K562 (cell line): ENCODE data around the gene BCKDK. TPM values are rescaled to one million over a fixed set of nuclear protein-coding genes. Genes with fewer than 3 reads are reported as not detected.

Experiments used
- ATAC-seq: fragments of 200-7000 bp; cut with Tn5 transposase; 3 replicates; pipeline ENCODE4 v1.9.1; 2020; ENCODE audit warnings: moderate library complexity
- BruUV-seq: library from RNA; stranded (reverse); fragments of 400-500 nt; replicated peaks from 2 replicates; lab custom pipeline; 2021; lab: Mats Ljungman, UMichigan
- CTCF ChIA-PET: fragments of 300-600 bp; formaldehyde crosslinking; extraction: SDS; loops from one replicate; lab custom pipeline; 2021; ENCODE audit warnings: low intra/inter-chr PET ratio; lab: Yijun Ruan, JAX
- POLR2A ChIA-PET: fragments of 300-600, 350-650 bp; sonication (Branson Sonifier 250); formaldehyde crosslinking; extraction: SDS; loops from one replicate; lab custom pipeline; 2021; ENCODE audit warnings: antibody characterized with exemption, inconsistent platforms; lab: Yijun Ruan, JAX
- DNase-seq, 4 experiments: peaks; one replicate each; pipeline versions ENCODE4 v3.0.0 to v3.0.0-alpha.2; 2011 to 2018; ENCODE audit warnings: low spot score in 3 of 4, mixed read lengths in 3 of 4; ENCODE audit errors: extremely low read depth in 1 of 4
- FAIRE-seq: peaks from 2 replicates; lab custom pipeline; 2011; peaks lifted over from hg19 to GRCh38; lab: Jason Lieb, UNC
- H2AFZ ChIP-seq: 2 replicates; pipeline ENCODE4 v1.6.0; 2011; ENCODE audit warnings: low read depth, low read length, control low read depth, inconsistent platforms
- H3K27ac ChIP-seq: fragments of 200-600 bp; 3 replicates; pipeline ENCODE4 v1.8.0; 2011; ENCODE audit warnings: low read depth, mild to moderate bottlenecking, control low read depth, inconsistent platforms, low read length, moderate library complexity, mixed read lengths; ENCODE audit errors: extremely low read depth
- H3K27me3 ChIP-seq, 2 experiments: fragments of 300-600 bp in 1 of 2; 2 replicates in 1 of 2; 3 replicates in 1 of 2; pipeline versions ENCODE4 v1.6.0 to v1.8.0; 2011; ENCODE audit warnings: inconsistent platforms in 2 of 2, low read length in 2 of 2, mild to moderate bottlenecking in 1 of 2, mixed read lengths in 1 of 2, moderate library complexity in 1 of 2; ENCODE audit not compliant: control insufficient read depth in 2 of 2, insufficient read depth in 2 of 2
- H3K36me3 ChIP-seq: fragments of 300-600 bp; 3 replicates; pipeline ENCODE4 v1.8.0; 2011; ENCODE audit warnings: mild to moderate bottlenecking, low read length, inconsistent platforms; ENCODE audit not compliant: control insufficient read depth, insufficient read depth
- H3K4me1 ChIP-seq, 2 experiments: fragments of 200-600 bp in 1 of 2; replicated peaks in 1 of 2; 2 replicates in 1 of 2; 3 replicates in 1 of 2; pipeline versions ENCODE4 v1.5.1 to v1.8.0; 2011; ENCODE audit warnings: inconsistent platforms in 2 of 2, low read length in 2 of 2, mild to moderate bottlenecking in 1 of 2, mixed read lengths in 1 of 2, moderate library complexity in 1 of 2; ENCODE audit not compliant: control insufficient read depth in 2 of 2, insufficient read depth in 2 of 2
- H3K4me2 ChIP-seq: 2 replicates; pipeline ENCODE4 v1.6.1; 2011; ENCODE audit warnings: low read length, control low read depth, inconsistent platforms, mixed read lengths; ENCODE audit not compliant: insufficient read depth
- H3K4me3 ChIP-seq: fragments of 200-600 bp; sonication (generic), shearing (Covaris generic); 2 replicates; pipeline ENCODE4 v1.5.1; 2016; ENCODE audit warnings: control low read depth, inconsistent platforms
- H3K79me2 ChIP-seq: fragments of 200-600 bp; 3 replicates; pipeline ENCODE4 v1.8.0; 2011; ENCODE audit warnings: low read length, inconsistent platforms; ENCODE audit not compliant: control insufficient read depth, insufficient read depth
- H3K9ac ChIP-seq, 2 experiments: 2 replicates each; pipeline versions ENCODE4 v1.6.0 to v1.6.1; 2011; ENCODE audit warnings: low read depth in 2 of 2, low read length in 2 of 2, control low read depth in 1 of 2, inconsistent platforms in 1 of 2, mild to moderate bottlenecking in 1 of 2, mixed read lengths in 1 of 2; ENCODE audit not compliant: insufficient read depth in 1 of 2
- H3K9me1 ChIP-seq: one replicate; pipeline ENCODE4 v1.6.0; 2011; ENCODE audit warnings: inconsistent platforms, mild to moderate bottlenecking, low read length, moderate library complexity; ENCODE audit not compliant: control insufficient read depth, insufficient read depth
- H3K9me3 ChIP-seq: replicated peaks from 2 replicates; pipeline ENCODE4 v1.5.1; 2011; ENCODE audit warnings: low read depth, low read length, inconsistent platforms; ENCODE audit not compliant: control insufficient read depth, insufficient read depth
- H4K20me1 ChIP-seq: replicated peaks from 2 replicates; pipeline ENCODE4 v1.6.1; 2011; ENCODE audit warnings: low read length, inconsistent platforms, mixed read lengths; ENCODE audit not compliant: control insufficient read depth, insufficient read depth
- BDP1 ChIP-seq: IDR thresholded peaks from 3 replicates; pipeline ENCODE4 v1.6.1; 2011; ENCODE audit not compliant: insufficient read length, insufficient read depth
- GABPB2 ChIP-seq: fragments of 250-450 bp; sonication (Bioruptor Pico); conservative IDR thresholded peaks from 2 replicates; pipeline ENCODE4 v1.5.1; 2021; ENCODE audit warnings: mild to moderate bottlenecking
- MCM2 ChIP-seq: fragments of 450-650 bp; IDR thresholded peaks from 2 replicates; pipeline ENCODE4 v1.6.1; 2017; ENCODE audit warnings: low read depth, mild to moderate bottlenecking
- POLR3G ChIP-seq: IDR thresholded peaks from 2 replicates; pipeline ENCODE4 v1.6.1; 2011; ENCODE audit not compliant: insufficient read length, insufficient replicate concordance; ENCODE audit errors: extremely low read depth
- PTRF ChIP-seq: fragments of 450-650 bp; IDR thresholded peaks from 2 replicates; pipeline ENCODE4 v1.6.1; 2016; ENCODE audit warnings: mild to moderate bottlenecking, missing genetic modification characterization, missing compliant biosample characterization
- RBM15 ChIP-seq: fragments of 200-400 bp; formaldehyde crosslinking; IDR thresholded peaks from 2 replicates; pipeline ENCODE4 v1.6.1; 2018; ENCODE audit warnings: mild to moderate bottlenecking, low read length, moderate library complexity; ENCODE audit not compliant: insufficient read depth
- RBM17 ChIP-seq: fragments of 200-400 bp; formaldehyde crosslinking; IDR thresholded peaks from 2 replicates; pipeline ENCODE4 v1.6.1; 2017; ENCODE audit warnings: low read depth, mild to moderate bottlenecking, low read length, borderline replicate concordance
- SMARCC2 ChIP-seq: fragments of 450-650 bp; IDR thresholded peaks from 2 replicates; pipeline ENCODE4 v1.6.1; 2017; ENCODE audit warnings: antibody characterized with exemption, moderate library complexity, mild to moderate bottlenecking, low read depth
- WGBS: fragments of 100-300 bp; shearing (Covaris generic); methylation state at CpG from one replicate; pipeline ENCODE4 v1.1.6; 2016; ENCODE audit warnings: low coverage, mixed read lengths; ENCODE audit not compliant: insufficient coverage; ENCODE audit errors: missing lambda C conversion rate; 5-methylcytosine and 5-hydroxymethylcytosine counted together
- in situ Hi-C: fragments of 300-500 bp; cut with MboI; formaldehyde crosslinking; loops from 4 replicates; pipeline ENCODE4 v1.15.0; 2018; ENCODE audit warnings: inconsistent platforms, mixed read lengths
- intact Hi-C: fragments of 100-400 bp; cut with micrococcal nuclease; formaldehyde crosslinking; loops from 2 replicates; pipeline ENCODE4 v1.14.2; 2022
- polyA plus RNA-seq, 8 experiments: library from polyadenylated mRNA; depleted of rRNA in 4 of 8; stranded (reverse) in 5 of 8; unstranded in 3 of 8; fragments of >200 nt; fragmentation: Nextera tagmentation in 2 of 8; fragmentation: Illumina TruSeq in 1 of 8; extraction: Ambion mirVana in 2 of 8; extraction: Trizol in 1 of 8; gene quantifications; 2 replicates each; pipeline versions ENCODE4 v1.2.1 to v1.2.3, GENCODE V29; 2011 to 2014; ENCODE audit warnings: inconsistent platforms in 1 of 8, missing spikeins in 1 of 8
- total RNA-seq, 7 experiments: library from RNA; depleted of rRNA in 6 of 7; stranded (reverse); fragments of >200 nt in 6 of 7; fragmentation: Illumina TruSeq in 2 of 7; extraction: Trizol in 2 of 7; gene quantifications; 2 replicates each; pipeline versions ENCODE4 v1.2.1 to v1.2.3, GENCODE V29; 2011 to 2021; ENCODE audit warnings: low replicate concordance in 1 of 7
- TF ChIP-seq, protein P1 (sequence below): sonication (generic); formaldehyde crosslinking; IDR thresholded peaks from 2 replicates; pipeline ENCODE4 v1.8.1; 2023; ENCODE audit warnings: mild to moderate bottlenecking, missing genetic modification reagents
- TF ChIP-seq, protein P2 (sequence below): sonication (generic); formaldehyde crosslinking; IDR thresholded peaks from 2 replicates; pipeline ENCODE4 v1.8.1; 2023; ENCODE audit warnings: mild to moderate bottlenecking, missing genetic modification reagents

Gene BCKDK
- total and polyA plus RNA-seq, 9 of the 15 experiments (the other 6 are each of a cell fraction or from before 2014, with no cell fraction given): 0.58 to 34.8 (median 13.1) TPM

DNA sequence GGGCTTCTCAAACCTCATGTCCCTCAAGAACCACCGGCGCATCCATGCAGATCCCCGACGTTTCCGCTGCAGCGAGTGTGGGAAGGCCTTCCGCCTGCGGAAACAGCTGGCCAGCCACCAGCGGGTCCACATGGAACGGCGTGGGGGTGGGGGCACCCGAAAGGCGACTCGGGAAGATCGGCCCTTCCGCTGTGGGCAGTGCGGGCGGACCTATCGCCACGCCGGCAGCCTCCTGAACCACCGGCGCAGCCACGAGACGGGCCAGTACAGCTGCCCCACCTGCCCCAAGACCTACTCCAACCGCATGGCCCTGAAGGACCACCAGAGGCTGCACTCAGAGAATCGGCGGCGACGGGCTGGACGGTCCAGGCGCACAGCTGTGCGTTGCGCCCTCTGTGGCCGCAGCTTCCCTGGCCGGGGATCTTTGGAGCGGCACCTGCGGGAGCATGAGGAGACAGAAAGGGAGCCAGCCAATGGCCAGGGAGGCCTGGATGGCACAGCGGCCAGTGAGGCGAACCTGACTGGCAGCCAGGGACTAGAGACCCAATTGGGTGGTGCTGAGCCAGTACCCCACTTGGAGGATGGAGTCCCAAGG, 28.1 kb upstream of the BCKDK start (continued):
- TF ChIP-seq, protein P1, sequence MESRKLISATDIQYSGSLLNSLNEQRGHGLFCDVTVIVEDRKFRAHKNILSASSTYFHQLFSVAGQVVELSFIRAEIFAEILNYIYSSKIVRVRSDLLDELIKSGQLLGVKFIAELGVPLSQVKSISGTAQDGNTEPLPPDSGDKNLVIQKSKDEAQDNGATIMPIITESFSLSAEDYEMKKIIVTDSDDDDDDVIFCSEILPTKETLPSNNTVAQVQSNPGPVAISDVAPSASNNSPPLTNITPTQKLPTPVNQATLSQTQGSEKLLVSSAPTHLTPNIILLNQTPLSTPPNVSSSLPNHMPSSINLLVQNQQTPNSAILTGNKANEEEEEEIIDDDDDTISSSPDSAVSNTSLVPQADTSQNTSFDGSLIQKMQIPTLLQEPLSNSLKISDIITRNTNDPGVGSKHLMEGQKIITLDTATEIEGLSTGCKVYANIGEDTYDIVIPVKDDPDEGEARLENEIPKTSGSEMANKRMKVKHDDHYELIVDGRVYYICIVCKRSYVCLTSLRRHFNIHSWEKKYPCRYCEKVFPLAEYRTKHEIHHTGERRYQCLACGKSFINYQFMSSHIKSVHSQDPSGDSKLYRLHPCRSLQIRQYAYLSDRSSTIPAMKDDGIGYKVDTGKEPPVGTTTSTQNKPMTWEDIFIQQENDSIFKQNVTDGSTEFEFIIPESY (CRISPR knock-in tag): peak; percentile 64
- TF ChIP-seq POLR3G: no peak

DNA sequence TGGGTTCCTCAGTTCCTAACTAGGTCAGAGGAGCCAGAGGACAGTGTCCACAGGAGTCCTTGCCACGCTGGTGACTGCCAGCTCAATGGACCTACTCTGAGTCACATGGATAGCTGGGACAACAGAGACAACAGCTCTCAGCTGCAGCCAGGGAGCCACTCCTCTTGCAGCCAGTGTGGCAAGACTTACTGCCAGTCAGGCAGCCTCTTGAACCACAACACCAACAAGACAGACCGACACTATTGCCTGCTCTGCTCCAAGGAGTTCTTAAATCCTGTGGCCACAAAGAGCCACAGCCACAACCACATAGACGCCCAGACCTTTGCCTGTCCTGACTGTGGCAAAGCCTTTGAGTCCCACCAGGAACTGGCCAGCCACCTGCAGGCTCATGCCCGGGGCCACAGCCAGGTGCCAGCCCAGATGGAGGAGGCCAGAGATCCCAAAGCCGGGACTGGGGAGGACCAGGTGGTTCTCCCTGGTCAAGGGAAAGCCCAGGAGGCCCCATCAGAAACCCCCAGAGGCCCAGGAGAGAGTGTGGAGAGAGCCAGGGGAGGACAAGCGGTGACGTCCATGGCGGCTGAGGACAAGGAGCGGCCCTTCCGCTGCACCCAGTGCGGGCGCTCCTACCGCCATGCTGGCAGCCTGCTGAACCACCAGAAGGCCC, 27.3 kb upstream of the BCKDK start:
- Histone ChIP-seq H3K9ac (peak overlapping the region in 1 of 2 experiments; percentile 52; a peak in 2 of 4 replicates), H2AFZ (no peak overlapping the region), H3K4me1 (peaks cover 0 to 82% of the 10 kb centered on the region in 2 experiments; a peak in 3 of 5 replicates), H3K9me3 (no peaks in the 10 kb centered on the region), H3K4me2 (no peak overlapping the region), H3K9me1 (no peaks in the 10 kb centered on the region), H3K27ac (no peak overlapping the region), H3K4me3 (no peak overlapping the region), H3K79me2 (peaks cover 22% of the 10 kb centered on the region; the same call in 2 of the 3 replicates), H4K20me1 (0 out of 2 replicates have a peak, but pooled peaks cover 5% of the 10 kb centered on the region), H3K27me3 (no peaks in the 10 kb centered on the region), H3K36me3 (peaks cover 83% of the 10 kb centered on the region)
- ChIA-PET POLR2A (interaction anchor here (0.6 kb wide), 1 partner anchor 100 kb away, joined by 3 read pairs; no protein-coding TSS in a partner anchor), CTCF (no interaction called here)
- DNase-seq (no peak), ATAC-seq (no peak), FAIRE-seq (no peak)
- intact Hi-C loops: no loop called here
- in situ Hi-C loops: no loop called here
- WGBS: 93% methylated on average over 12 of the region's 13 CpGs
- BruUV-seq: no TSS peak
- TF ChIP-seq RBM15: no peak
- TF ChIP-seq, protein P2, sequence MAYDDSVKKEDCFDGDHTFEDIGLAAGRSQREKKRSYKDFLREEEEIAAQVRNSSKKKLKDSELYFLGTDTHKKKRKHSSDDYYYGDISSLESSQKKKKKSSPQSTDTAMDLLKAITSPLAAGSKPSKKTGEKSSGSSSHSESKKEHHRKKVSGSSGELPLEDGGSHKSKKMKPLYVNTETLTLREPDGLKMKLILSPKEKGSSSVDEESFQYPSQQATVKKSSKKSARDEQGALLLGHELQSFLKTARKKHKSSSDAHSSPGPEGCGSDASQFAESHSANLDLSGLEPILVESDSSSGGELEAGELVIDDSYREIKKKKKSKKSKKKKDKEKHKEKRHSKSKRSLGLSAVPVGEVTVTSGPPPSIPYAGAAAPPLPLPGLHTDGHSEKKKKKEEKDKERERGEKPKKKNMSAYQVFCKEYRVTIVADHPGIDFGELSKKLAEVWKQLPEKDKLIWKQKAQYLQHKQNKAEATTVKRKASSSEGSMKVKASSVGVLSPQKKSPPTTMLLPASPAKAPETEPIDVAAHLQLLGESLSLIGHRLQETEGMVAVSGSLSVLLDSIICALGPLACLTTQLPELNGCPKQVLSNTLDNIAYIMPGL (CRISPR knock-in tag): no peak
- TF ChIP-seq, protein P1 (CRISPR knock-in tag): no peak
- TF ChIP-seq PTRF: no peak
- TF ChIP-seq SMARCC2: no peak
- no peak for TF ChIP-seq RBM17
- TF ChIP-seq MCM2: no peak
- no peak for TF ChIP-seq GABPB2
- no peak for TF ChIP-seq BDP1
